ENCODE measurements around the gene NSUN4. TPM values are rescaled to one million over a fixed set of nuclear protein-coding genes. Genes with fewer than 3 reads are reported as not detected.
A peak's percentile ranks its signal among the peaks of the same experiment; 100 is the strongest.
"Not testable (repeated sequence)": the region's sequence is repeated elsewhere in the genome, so short reads cannot be mapped to it uniquely, and the experiment has no call there.

The NSUN4 gene
- total RNA-seq, 1 donor from 2014 or later = 38.6 TPM

DNA sequence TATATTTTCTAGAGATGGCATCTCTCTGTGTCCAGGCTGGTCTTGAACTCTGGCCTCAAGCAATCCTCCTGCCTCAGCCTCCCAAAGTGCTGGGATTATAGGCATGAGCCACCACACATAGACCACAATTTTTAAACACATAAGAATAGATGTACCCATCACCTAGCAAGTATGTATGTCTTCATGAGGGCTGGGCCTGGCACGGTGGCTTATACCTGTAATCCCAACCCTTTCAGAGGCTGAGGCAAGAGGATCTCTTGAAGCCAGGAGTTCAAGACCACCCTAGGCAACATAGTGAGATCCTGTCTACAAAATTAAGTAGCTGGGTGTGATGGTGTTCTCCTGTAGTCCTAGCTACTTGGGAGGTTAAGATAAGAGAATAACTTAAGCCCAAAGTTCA is 23.3 kb upstream of the NSUN4 start:
- Mint-ChIP-seq H3K27ac (no peak overlapping the region), H3K4me3 (no peak overlapping the region), H3K4me1 (peaks cover 11% of the 10 kb centered on the region), H3K9me3 (no peaks in the 10 kb centered on the region), H3K27me3 (no peaks in the 10 kb centered on the region), H3K36me3 (ENCODE audit: low read depth) (peaks cover 39% of the 10 kb centered on the region)
- ChIA-PET POLR2A (interaction anchor here (0.7 kb wide), 2 partner anchors 10 to 18 kb away, joined by 3 to 6 read pairs; no protein-coding TSS in a partner anchor), CTCF (no interaction called here)
- TF ChIP-seq, protein P1, sequence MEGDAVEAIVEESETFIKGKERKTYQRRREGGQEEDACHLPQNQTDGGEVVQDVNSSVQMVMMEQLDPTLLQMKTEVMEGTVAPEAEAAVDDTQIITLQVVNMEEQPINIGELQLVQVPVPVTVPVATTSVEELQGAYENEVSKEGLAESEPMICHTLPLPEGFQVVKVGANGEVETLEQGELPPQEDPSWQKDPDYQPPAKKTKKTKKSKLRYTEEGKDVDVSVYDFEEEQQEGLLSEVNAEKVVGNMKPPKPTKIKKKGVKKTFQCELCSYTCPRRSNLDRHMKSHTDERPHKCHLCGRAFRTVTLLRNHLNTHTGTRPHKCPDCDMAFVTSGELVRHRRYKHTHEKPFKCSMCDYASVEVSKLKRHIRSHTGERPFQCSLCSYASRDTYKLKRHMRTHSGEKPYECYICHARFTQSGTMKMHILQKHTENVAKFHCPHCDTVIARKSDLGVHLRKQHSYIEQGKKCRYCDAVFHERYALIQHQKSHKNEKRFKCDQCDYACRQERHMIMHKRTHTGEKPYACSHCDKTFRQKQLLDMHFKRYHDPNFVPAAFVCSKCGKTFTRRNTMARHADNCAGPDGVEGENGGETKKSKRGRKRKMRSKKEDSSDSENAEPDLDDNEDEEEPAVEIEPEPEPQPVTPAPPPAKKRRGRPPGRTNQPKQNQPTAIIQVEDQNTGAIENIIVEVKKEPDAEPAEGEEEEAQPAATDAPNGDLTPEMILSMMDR (IDR thresholded peaks at IDR 0.05) = no peak
- no peak for DNase-seq
- intact Hi-C loops (cut with micrococcal nuclease) = no loop called here
- no peak for ATAC-seq (ENCODE audit: low read depth)

DNA sequence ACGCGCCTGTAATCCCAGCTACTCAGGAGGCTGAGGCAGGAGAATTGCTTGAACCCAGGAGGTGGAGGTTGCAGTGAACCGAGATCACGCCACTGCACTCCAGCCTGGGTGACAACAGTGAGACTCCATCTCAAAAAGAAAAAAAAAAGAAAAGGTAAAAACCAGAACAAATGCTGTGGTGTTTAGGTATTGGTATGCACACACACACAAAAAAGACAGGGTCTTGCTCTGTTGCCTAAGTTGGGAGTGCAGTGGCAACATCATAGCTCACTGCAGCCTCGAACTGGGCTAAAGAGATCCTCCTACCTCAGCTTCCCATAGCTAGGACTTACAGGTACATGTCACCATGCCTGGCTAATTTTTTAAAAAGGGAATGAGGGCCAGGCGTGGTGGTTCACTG is 21.3 kb upstream of the NSUN4 start:
- H3K9me3 Mint-ChIP-seq; ATAC-seq (ENCODE audit: low read depth); POLR2A ChIA-PET; H3K4me3 Mint-ChIP-seq; intact Hi-C loops (cut with micrococcal nuclease); H3K27ac Mint-ChIP-seq; CTCF ChIA-PET; DNase-seq; H3K27me3 Mint-ChIP-seq: not testable (repeated sequence)
- Mint-ChIP-seq H3K36me3 (ENCODE audit: low read depth) (peaks cover 30% of the 10 kb centered on the region), H3K4me1 (peaks cover 16% of the 10 kb centered on the region)

DNA sequence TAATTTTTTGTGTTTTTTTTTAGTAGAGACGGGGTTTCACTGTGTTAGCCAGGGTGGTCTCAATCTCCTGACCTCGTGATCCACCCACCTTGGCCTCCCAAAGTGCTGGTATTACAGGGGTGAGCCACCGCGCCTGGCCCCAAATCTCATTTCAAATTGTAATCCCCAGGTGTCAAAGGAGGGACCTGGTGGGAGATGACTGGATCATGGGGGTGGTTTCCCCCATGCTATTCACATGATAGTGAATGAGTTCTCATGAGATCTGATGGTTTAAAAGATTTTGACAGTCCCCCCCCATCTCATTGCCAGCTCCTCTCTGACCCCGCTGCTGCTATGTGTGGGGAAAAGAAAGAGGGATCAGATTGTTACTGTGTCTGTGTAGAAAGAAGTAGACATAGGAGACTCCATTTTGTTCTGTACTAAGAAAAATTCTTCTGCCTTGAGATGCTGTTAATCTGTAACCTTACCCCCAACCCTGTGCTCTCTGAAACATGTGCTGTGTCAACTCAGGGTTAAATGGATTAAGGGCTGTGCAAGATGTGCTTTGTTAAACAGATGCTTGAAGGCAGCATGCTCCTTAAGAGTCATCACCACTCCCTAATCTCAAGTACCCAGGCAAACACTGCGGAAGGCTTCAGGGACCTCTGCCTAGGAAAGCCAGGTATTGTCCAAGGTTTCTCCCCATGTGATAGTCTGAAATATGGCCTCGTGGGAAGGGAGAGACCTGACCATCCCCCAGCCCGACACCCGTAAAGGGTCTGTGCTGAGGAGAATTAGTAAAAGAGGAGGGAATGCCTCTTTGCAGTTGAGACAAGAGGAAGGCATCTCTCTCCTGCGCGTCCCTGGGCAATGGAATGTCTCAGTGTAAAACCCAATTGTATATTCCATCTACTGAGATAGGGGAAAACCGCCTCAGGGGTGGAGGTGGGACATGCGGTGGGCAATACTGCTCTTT is 20.4 kb upstream of the NSUN4 start:
- H3K27me3 Mint-ChIP-seq; CTCF ChIA-PET; H3K4me3 Mint-ChIP-seq; ATAC-seq (ENCODE audit: low read depth); H3K9me3 Mint-ChIP-seq; intact Hi-C loops (cut with micrococcal nuclease); H3K27ac Mint-ChIP-seq; DNase-seq: not testable (repeated sequence)
- peaks cover 25% of the 10 kb centered on the region for H3K36me3 Mint-ChIP-seq (ENCODE audit: low read depth)
- H3K4me1 Mint-ChIP-seq = peaks cover 18% of the 10 kb centered on the region
- POLR2A ChIA-PET = interaction anchor here (1.5 kb wide), 1 partner anchor 13 kb away, joined by 8 read pairs; no protein-coding TSS in a partner anchor

DNA sequence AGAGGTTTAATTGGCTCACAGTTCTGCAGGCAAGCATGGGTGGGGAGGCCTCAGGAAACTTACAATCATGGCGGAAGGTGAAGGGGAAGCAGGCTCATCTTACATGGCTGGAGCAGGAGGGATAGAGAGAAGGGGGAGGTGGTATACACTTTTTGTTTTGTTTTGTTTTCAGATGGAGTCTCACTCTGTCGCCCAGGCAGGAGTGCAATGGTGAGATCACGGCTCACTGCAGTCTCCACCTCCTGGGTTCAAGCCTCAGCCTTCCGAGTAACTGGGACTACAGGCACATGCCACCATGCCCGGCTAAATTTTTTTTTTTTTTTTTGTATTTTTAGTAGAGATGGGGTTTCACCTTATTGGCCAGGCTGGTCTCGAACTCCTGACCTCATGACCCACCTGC is 18.4 kb upstream of the NSUN4 start:
- H3K27me3 Mint-ChIP-seq; H3K27ac Mint-ChIP-seq; H3K4me3 Mint-ChIP-seq; intact Hi-C loops (cut with micrococcal nuclease); CTCF ChIA-PET; H3K9me3 Mint-ChIP-seq; DNase-seq; ATAC-seq (ENCODE audit: low read depth): not testable (repeated sequence)
- POLR2A ChIA-PET = interaction anchor here (0.7 to 1.5 kb wide), 4 partner anchors 11 to 1689 kb away, joined by 4 to 8 read pairs (median 4); partner anchors contain the start of gene NSUN4
- Mint-ChIP-seq H3K36me3 (ENCODE audit: low read depth) (peaks cover 19% of the 10 kb centered on the region), H3K4me1 (peaks cover 35% of the 10 kb centered on the region)

DNA sequence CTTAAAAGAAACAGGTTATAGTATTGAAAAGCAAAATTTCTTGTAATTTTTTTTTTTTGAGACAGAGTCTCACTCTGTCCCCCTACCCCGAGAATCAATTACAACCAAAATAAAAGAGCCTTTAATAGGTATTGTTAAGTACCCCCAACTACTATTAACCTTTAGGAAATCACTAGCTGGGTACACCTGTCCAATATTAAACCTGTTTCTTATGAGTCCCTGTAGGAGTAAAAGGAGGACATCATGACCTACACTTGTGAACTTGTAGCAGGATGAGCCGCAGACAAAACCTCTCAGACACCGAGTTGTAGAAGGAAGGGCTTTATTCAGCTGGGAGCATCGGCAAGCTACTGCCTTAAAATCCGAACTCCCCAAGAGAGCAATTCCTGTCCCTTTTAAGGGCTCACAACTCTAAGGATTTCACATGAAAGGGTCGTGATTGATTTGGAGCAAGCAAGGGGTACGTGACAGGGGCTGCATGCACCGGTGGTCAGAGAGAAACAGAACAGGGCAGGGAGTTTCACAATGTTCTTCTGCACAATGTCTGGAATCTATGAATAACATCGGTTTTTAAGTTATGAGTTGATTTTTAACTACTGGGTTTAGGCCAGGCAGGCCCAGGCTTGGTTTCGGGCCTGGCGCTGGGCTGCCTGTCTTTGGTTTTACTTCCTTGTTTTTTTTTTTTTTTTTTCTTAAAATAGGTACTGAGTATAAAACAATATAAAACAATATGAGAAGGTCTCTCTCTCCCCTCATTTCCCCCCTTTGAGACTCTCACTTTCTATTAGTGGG is 15.1 kb upstream of the NSUN4 start:
- Mint-ChIP-seq H3K4me1 (peaks cover 49% of the 10 kb centered on the region), H3K4me3 (peak overlapping the region; percentile 53), H3K27ac (peak overlapping the region; percentile 92), H3K36me3 (ENCODE audit: low read depth) (peaks cover 18% of the 10 kb centered on the region)
- not testable (repeated sequence) for H3K9me3 Mint-ChIP-seq, DNase-seq, H3K27me3 Mint-ChIP-seq
- CTCF ChIA-PET = interaction anchor here (1.6 kb wide), 1 partner anchor 22 kb away, joined by 4 read pairs; no protein-coding TSS in a partner anchor
- intact Hi-C loops (cut with micrococcal nuclease) = loop anchor here (1.0 to 2.0 kb wide), 2 partner anchors 8 to 15 kb away; partner anchors contain the start of gene NSUN4
- peak; percentile 53 for ATAC-seq (ENCODE audit: low read depth)
- POLR2A ChIA-PET = interaction anchor here (0.6 to 2.1 kb wide), 4 partner anchors 8 to 279 kb away, joined by 3 to 14 read pairs (median 4); partner anchors contain the start of genes LRRC41, MKNK1 and UQCRH

DNA sequence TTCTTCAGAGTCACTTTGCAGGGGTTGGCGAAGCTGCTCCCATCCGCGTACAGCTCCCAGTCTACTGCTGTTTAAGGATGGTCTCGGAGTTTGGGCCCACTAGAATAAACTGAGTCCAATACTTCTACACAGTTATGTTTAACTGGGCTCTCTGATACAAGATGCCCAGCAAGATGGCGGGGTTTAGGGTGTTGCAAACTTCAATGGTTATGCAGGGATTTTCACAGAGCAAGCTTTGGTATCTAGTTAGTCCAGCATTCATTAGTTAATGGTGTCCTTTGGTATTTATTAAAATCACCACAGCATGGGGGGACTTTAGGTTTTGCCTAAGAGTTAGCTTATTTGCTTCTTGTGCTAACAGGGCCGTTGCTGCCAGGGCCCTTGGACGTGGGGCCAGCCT is 12.4 kb upstream of the NSUN4 start:
- H3K27me3 Mint-ChIP-seq; CTCF ChIA-PET; H3K9me3 Mint-ChIP-seq; intact Hi-C loops (cut with micrococcal nuclease); H3K27ac Mint-ChIP-seq; ATAC-seq (ENCODE audit: low read depth); H3K4me3 Mint-ChIP-seq; DNase-seq: not testable (repeated sequence)
- peaks cover 20% of the 10 kb centered on the region for H3K36me3 Mint-ChIP-seq (ENCODE audit: low read depth)
- H3K4me1 Mint-ChIP-seq = peaks cover 60% of the 10 kb centered on the region
- POLR2A ChIA-PET = interaction anchor here (0.8 to 2.2 kb wide), 2 partner anchors 12 to 25 kb away, joined by 5 to 6 read pairs; partner anchors contain the start of genes LRRC41, NSUN4 and UQCRH

DNA sequence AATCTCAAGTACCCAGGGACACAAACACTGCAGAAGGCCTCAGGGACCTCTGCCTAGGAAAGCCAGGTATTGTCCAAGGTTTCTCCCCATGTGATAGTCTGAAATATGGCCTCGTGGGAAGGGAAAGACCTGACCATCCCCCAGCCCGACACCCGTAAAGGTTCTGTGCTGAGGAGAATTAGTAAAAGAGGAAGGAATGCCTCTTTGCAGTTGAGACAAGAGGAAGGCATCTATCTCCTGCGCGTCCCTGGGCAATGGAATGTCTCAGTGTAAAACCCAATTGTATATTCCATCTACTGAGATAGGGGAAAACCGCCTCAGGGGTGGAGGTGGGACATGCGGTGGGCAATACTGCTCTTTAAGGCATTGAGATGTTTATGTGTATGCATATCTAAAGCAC is 10.8 kb upstream of the NSUN4 start:
- intact Hi-C loops (cut with micrococcal nuclease); ATAC-seq (ENCODE audit: low read depth): not testable (repeated sequence)
- peak overlapping the region; percentile 53 for H3K27ac Mint-ChIP-seq

DNA sequence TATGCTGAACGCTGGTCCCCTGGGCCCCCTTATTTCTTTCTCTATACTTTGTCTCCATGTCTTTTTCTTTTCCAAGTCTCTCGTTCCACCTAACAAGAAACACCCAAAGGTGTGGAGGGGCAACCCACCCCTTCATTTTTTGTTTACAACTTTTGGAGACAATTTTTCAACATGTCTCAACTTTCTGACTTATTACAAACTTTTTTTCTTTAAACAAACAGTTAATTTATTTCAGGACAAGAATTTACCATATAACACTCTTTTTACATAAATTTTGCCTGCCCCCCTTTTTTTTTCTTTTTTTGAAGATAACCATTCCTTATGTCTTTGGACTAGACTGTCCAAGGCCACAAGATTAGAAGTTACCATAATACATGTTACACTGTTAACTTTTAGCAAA is 10.2 kb upstream of the NSUN4 start:
- intact Hi-C loops (cut with micrococcal nuclease); ATAC-seq (ENCODE audit: low read depth); POLR2A ChIA-PET; DNase-seq; H3K27me3 Mint-ChIP-seq; CTCF ChIA-PET; H3K9me3 Mint-ChIP-seq: not testable (repeated sequence)
- Mint-ChIP-seq H3K36me3 (ENCODE audit: low read depth) (peaks cover 13% of the 10 kb centered on the region), H3K4me3 (peak overlapping the region; percentile 83), H3K4me1 (peaks cover 63% of the 10 kb centered on the region), H3K27ac (peak overlapping the region; percentile 89)

More for the DNA sequence above, 10.8 kb upstream of the NSUN4 start:
- CTCF ChIA-PET, H3K9me3 Mint-ChIP-seq, DNase-seq, H3K27me3 Mint-ChIP-seq: not testable (repeated sequence)
- peaks cover 66% of the 10 kb centered on the region for H3K4me1 Mint-ChIP-seq
- H3K4me3 Mint-ChIP-seq = peak overlapping the region; percentile 83
- H3K36me3 Mint-ChIP-seq (ENCODE audit: low read depth) = peaks cover 17% of the 10 kb centered on the region
- POLR2A ChIA-PET = interaction anchor here (0.6 kb wide), 1 partner anchor 10 kb away, joined by 6 read pairs; no protein-coding TSS in a partner anchor

DNA sequence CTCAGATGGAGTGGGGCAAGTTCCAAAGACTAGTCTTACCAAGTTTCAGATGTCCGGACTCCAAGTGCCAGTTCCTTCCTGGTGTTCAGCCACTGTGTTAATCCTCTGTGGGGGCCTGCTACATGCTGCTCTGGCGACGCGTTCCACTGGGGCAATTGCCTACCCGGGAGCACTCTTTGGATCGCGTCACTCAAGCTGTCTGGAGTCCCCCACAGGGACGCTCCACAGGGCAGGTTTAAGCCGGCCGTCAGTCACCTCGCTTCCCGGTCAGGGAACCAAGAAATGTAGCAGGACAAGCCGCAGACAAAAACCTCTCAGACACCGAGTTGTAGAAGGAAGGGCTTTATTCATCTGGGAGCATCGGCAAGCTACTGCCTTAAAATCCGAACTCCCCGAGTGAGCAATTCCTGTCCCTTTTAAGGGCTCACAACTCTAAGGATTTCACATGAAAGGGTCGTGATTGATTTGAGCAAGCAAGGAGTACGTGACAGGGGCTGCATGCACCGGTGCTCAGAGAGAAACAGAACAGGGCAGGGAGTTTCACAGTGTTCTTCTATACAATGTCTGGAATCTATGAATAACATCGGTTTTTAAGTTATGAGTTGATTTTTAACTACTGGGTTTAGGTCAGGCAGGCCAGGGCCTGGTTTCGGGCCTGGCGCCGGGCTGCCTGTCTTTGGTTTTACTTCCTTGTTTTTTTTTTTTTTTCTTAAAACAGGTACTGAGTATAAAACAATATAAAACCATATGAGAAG is 8.6 kb upstream of the NSUN4 start:
- ChIA-PET POLR2A (interaction anchor here (0.6 to 3.0 kb wide), 9 partner anchors 8 to 1126 kb away, joined by 3 to 19 read pairs (median 7); partner anchors contain the start of genes LRRC41, NSUN4 and UQCRH), CTCF (interaction anchor here (1.4 to 2.5 kb wide), 2 partner anchors 13 to 15 kb away, joined by 4 to 35 read pairs; no protein-coding TSS in a partner anchor)
- not testable (repeated sequence) for H3K9me3 Mint-ChIP-seq; H3K36me3 Mint-ChIP-seq (ENCODE audit: low read depth); H3K27me3 Mint-ChIP-seq
- intact Hi-C loops (cut with micrococcal nuclease) = loop anchor here (1.0 to 2.0 kb wide), 2 partner anchors 8 to 29 kb away; partner anchors contain the start of genes LRRC41, NSUN4 and UQCRH
- peak overlapping the region; percentile 89 for H3K27ac Mint-ChIP-seq
- peak; percentile 41 for DNase-seq
- peak; percentile 62 for ATAC-seq (ENCODE audit: low read depth)
- H3K4me1 Mint-ChIP-seq = peaks cover 49% of the 10 kb centered on the region
- peak overlapping the region; percentile 83 for H3K4me3 Mint-ChIP-seq

Data from activated B cell treated with CpG ODN at 0.5 μM for 24 hours (primary cell).